Measurements from ENCODE around the gene YTHDC1.

DNA sequence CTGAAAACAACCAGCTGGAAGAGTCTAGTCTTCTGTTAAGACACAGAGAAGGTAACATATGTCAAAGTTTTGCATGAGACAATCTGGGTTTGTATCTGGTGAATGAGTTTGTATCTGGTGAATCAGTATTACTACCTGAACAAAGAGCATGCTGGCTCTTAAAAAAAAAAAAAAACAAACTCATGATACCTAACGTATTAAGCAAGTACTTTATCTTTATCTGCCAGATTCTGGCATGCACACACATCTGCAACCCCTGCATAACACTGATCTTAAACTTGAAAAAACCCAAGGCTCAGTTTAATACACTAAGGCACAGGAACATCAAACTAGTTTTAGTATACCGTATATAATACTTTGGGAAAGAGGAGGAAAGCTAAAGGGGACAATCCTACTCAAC lies 5.8 kb downstream of the YTHDC1 start:
- TF ChIP-seq, protein P1, sequence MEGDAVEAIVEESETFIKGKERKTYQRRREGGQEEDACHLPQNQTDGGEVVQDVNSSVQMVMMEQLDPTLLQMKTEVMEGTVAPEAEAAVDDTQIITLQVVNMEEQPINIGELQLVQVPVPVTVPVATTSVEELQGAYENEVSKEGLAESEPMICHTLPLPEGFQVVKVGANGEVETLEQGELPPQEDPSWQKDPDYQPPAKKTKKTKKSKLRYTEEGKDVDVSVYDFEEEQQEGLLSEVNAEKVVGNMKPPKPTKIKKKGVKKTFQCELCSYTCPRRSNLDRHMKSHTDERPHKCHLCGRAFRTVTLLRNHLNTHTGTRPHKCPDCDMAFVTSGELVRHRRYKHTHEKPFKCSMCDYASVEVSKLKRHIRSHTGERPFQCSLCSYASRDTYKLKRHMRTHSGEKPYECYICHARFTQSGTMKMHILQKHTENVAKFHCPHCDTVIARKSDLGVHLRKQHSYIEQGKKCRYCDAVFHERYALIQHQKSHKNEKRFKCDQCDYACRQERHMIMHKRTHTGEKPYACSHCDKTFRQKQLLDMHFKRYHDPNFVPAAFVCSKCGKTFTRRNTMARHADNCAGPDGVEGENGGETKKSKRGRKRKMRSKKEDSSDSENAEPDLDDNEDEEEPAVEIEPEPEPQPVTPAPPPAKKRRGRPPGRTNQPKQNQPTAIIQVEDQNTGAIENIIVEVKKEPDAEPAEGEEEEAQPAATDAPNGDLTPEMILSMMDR (IDR thresholded peaks at IDR 0.05), result no peak
- no peak for TF ChIP-seq POLR2AphosphoS5 (IDR thresholded peaks at IDR 0.05; ENCODE audit: low read depth, low read length)
- TF ChIP-seq, protein P2, sequence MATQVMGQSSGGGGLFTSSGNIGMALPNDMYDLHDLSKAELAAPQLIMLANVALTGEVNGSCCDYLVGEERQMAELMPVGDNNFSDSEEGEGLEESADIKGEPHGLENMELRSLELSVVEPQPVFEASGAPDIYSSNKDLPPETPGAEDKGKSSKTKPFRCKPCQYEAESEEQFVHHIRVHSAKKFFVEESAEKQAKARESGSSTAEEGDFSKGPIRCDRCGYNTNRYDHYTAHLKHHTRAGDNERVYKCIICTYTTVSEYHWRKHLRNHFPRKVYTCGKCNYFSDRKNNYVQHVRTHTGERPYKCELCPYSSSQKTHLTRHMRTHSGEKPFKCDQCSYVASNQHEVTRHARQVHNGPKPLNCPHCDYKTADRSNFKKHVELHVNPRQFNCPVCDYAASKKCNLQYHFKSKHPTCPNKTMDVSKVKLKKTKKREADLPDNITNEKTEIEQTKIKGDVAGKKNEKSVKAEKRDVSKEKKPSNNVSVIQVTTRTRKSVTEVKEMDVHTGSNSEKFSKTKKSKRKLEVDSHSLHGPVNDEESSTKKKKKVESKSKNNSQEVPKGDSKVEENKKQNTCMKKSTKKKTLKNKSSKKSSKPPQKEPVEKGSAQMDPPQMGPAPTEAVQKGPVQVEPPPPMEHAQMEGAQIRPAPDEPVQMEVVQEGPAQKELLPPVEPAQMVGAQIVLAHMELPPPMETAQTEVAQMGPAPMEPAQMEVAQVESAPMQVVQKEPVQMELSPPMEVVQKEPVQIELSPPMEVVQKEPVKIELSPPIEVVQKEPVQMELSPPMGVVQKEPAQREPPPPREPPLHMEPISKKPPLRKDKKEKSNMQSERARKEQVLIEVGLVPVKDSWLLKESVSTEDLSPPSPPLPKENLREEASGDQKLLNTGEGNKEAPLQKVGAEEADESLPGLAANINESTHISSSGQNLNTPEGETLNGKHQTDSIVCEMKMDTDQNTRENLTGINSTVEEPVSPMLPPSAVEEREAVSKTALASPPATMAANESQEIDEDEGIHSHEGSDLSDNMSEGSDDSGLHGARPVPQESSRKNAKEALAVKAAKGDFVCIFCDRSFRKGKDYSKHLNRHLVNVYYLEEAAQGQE (IDR thresholded peaks at IDR 0.05; ENCODE audit: insufficient read depth in 1 of 2, low read depth in 2 of 2, low read length in 1 of 2), result no peak
- no peak for TF ChIP-seq TCF7L2 (IDR thresholded peaks at IDR 0.05; ENCODE audit: low read depth, low read length)
- TF ChIP-seq SIN3A (IDR thresholded peaks at IDR 0.05; ENCODE audit: borderline replicate concordance, insufficient read depth, low read depth, low read length), result no peak

Data from Panc1 (cell line).